Smooth muscle cell (in vitro differentiated cells): ENCODE results near the gene GAS2L2. TPM values are rescaled to one million over a fixed set of nuclear protein-coding genes. Genes with fewer than 3 reads are reported as not detected.
A peak's percentile ranks its signal among the peaks of the same experiment; 100 is the strongest.

ENCODE experiments used
- DNase-seq: peaks from one replicate; lab custom pipeline; 2025; ENCODE audit not compliant: unreplicated experiment; lab: John Stamatoyannopoulos, UW
- H2AFZ ChIP-seq: fragments of 200-600 bp; sonication (generic); 2 replicates; pipeline ENCODE4 v1.6.0; 2016; ENCODE audit warnings: antibody characterized with exemption, low read depth, mild to moderate bottlenecking
- H3F3A ChIP-seq: fragments of 200-600 bp; sonication (generic); 2 replicates; pipeline ENCODE4 v1.6.0; 2017; ENCODE audit warnings: antibody characterized with exemption, low read depth
- H3K27ac ChIP-seq: fragments of 200-600 bp; sonication (generic); 2 replicates; pipeline ENCODE4 v1.5.1; 2016; ENCODE audit warnings: low read depth, mild to moderate bottlenecking
- H3K27me3 ChIP-seq: fragments of 200-600 bp; sonication (generic); 2 replicates; pipeline ENCODE4 v1.6.1; 2016; ENCODE audit warnings: low read depth, mild to moderate bottlenecking
- H3K36me3 ChIP-seq: fragments of 200-600 bp; sonication (generic); 2 replicates; pipeline ENCODE4 v1.5.1; 2016; ENCODE audit warnings: low read depth
- H3K4me1 ChIP-seq: fragments of 200-600 bp; sonication (generic); 2 replicates; pipeline ENCODE4 v1.5.1; 2016; ENCODE audit warnings: low read depth
- H3K4me2 ChIP-seq: fragments of 200-600 bp; sonication (generic); 2 replicates; pipeline ENCODE4 v1.6.0; 2016; ENCODE audit warnings: mild to moderate bottlenecking
- H3K4me3 ChIP-seq: fragments of 200-600 bp; sonication (generic); 2 replicates; pipeline ENCODE4 v1.5.1; 2016; ENCODE audit warnings: mild to moderate bottlenecking
- H3K79me2 ChIP-seq: fragments of 200-600 bp; sonication (generic); 2 replicates; pipeline ENCODE4 v1.6.0; 2016; ENCODE audit warnings: low read depth, mild to moderate bottlenecking
- H3K9ac ChIP-seq: fragments of 200-600 bp; sonication (generic); 2 replicates; pipeline ENCODE4 v1.6.0; 2016; ENCODE audit warnings: low read depth
- H3K9me3 ChIP-seq: fragments of 200-600 bp; sonication (generic); replicated peaks from 2 replicates; pipeline ENCODE4 v1.5.1; 2016; ENCODE audit warnings: low read depth
- H4K20me1 ChIP-seq: fragments of 200-600 bp; sonication (generic); 2 replicates; pipeline ENCODE4 v1.6.0; 2016; ENCODE audit warnings: low read depth
- WGBS: methylation state at CpG from one replicate; pipeline ENCODE4 v1.1.7; 2016; ENCODE audit warnings: low lambda C conversion rate; 5-methylcytosine and 5-hydroxymethylcytosine counted together
- polyA plus RNA-seq: library from polyadenylated mRNA; unstranded; fragments of >200 nt; fragmentation: Nextera tagmentation; extraction: Ambion mirVana; gene quantifications from 2 replicates; pipeline ENCODE4 v1.2.1, GENCODE V29; 2016
- total RNA-seq: library from RNA; depleted of rRNA; stranded (reverse); fragments of >200 nt; gene quantifications from 2 replicates; pipeline ENCODE4 v1.2.3, GENCODE V29; 2014
- TF ChIP-seq, protein P1 (sequence below): fragments of 200-600 bp; sonication (generic); IDR thresholded peaks from 2 replicates; pipeline ENCODE4 v1.5.1; 2017; ENCODE audit warnings: borderline replicate concordance, mild to moderate bottlenecking, antibody characterized with exemption; ENCODE audit not compliant: insufficient read depth, poor library complexity, severe bottlenecking

GAS2L2 gene
- total and polyA plus RNA-seq, 2 experiments from 2014 or later = not detected

DNA sequence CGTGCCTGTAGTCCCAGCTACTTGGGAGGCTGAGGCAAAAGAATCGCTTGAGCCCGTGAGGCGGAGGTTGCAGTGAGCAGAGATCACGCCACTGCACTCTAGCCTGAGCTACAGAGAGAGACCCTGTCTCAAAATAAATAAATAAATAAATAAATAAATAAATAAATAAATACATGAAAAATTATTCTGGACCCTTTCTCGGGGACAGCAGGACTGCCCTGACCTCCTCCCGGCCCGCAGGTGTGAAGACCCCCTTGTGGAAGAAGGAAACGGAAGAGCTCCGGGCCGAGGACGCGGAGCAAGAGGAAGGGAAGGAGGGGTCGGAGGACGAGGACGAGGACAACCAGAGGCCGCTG lies 10.7 kb upstream of the GAS2L2 start:
- TF ChIP-seq, protein P1, sequence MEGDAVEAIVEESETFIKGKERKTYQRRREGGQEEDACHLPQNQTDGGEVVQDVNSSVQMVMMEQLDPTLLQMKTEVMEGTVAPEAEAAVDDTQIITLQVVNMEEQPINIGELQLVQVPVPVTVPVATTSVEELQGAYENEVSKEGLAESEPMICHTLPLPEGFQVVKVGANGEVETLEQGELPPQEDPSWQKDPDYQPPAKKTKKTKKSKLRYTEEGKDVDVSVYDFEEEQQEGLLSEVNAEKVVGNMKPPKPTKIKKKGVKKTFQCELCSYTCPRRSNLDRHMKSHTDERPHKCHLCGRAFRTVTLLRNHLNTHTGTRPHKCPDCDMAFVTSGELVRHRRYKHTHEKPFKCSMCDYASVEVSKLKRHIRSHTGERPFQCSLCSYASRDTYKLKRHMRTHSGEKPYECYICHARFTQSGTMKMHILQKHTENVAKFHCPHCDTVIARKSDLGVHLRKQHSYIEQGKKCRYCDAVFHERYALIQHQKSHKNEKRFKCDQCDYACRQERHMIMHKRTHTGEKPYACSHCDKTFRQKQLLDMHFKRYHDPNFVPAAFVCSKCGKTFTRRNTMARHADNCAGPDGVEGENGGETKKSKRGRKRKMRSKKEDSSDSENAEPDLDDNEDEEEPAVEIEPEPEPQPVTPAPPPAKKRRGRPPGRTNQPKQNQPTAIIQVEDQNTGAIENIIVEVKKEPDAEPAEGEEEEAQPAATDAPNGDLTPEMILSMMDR = no peak
- 40% methylated on average over 17 of the region's 17 CpGs for WGBS
- Histone ChIP-seq H3K27ac (no peak overlapping the region), H3K9ac (no peak overlapping the region), H3K27me3 (no peaks in the 10 kb centered on the region), H3K4me3 (peak overlapping the region; percentile 57), H4K20me1 (no peaks in the 10 kb centered on the region), H3K79me2 (no peaks in the 10 kb centered on the region), H3K9me3 (no peaks in the 10 kb centered on the region), H2AFZ (peak overlapping the region; percentile 69), H3K4me2 (peak overlapping the region; percentile 92), H3K4me1 (peaks cover 5% of the 10 kb centered on the region), H3K36me3 (no peaks in the 10 kb centered on the region), H3F3A (peaks cover 8% of the 10 kb centered on the region)
- DNase-seq = no peak

DNA sequence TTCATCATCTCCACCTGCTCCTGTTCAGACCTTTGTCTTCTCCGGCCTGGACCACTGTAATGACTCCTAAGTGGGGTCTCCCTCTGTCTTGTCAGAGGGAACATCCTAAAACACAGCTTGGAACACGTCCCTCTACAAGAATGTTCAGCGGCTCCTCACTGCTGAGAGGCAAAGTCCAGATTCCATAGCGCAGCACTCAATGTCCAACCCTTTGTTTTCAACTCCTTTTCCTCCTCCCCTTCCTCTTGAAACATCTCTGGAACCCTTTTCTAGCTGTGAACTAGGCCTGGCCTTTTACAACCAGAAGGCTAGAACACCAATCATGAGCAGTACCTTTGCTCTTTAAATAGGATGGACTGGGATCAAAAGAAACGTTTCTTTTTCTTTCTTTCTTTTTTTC lies 8.6 kb upstream of the GAS2L2 start:
- no peak overlapping the region for H3K4me2 ChIP-seq
- H4K20me1 ChIP-seq = no peaks in the 10 kb centered on the region
- no peak overlapping the region for H3K9ac ChIP-seq
- 88% methylated on average over 5 of the region's 5 CpGs for WGBS
- no peaks in the 10 kb centered on the region for H3K79me2 ChIP-seq
- H3K27me3 ChIP-seq = no peaks in the 10 kb centered on the region
- no peak overlapping the region for H3K4me3 ChIP-seq
- no peaks in the 10 kb centered on the region for H3K9me3 ChIP-seq
- H3K36me3 ChIP-seq = no peaks in the 10 kb centered on the region
- H3F3A ChIP-seq = peaks cover 8% of the 10 kb centered on the region
- H3K4me1 ChIP-seq = peaks cover 5% of the 10 kb centered on the region
- TF ChIP-seq, protein P1 = no peak
- no peak overlapping the region for H3K27ac ChIP-seq
- no peak overlapping the region for H2AFZ ChIP-seq
- no peak for DNase-seq

DNA sequence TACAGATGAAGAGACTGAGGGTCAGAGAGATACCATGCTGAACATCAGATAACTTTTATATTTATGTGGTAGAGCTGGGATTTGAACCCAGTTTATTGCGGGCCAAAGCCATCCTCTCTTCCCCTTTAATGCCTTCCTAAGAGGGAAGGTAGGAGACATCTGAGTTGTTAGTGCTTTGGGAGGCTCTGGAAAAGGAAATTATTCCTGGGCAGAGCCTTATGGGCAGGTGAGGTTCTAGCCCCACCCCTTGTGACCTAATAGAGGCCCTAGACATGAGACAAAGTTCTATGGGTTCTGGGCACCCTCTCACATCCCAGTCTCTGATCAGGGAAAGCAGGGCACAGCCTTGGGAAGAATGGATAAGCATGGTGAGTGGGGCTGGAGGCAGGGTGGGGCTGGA lies 7.5 kb upstream of the GAS2L2 start, which contains the start of gene C17orf50:
TSS of gene C17orf50 (plus strand) at position 301 of the 400 bp plus-strand sequence. CDS start at position 356, 55 bp downstream.
- DNase-seq = no peak
- Histone ChIP-seq H2AFZ (no peak within 1 kb of the TSS), H3K4me1 (peaks cover 5% of the 10 kb centered on the region), H3K9me3 (no peaks in the 10 kb centered on the region), H3K27ac (no peak within 1 kb of the TSS), H3K36me3 (no peaks in the 10 kb centered on the region), H3K79me2 (no peaks in the 10 kb centered on the region), H3K4me2 (no peak within 1 kb of the TSS), H3K4me3 (no peak within 1 kb of the TSS), H3K9ac (no peak within 1 kb of the TSS), H4K20me1 (no peaks in the 10 kb centered on the region), H3K27me3 (no peaks in the 10 kb centered on the region), H3F3A (peaks cover 8% of the 10 kb centered on the region)
- WGBS = 67% methylated on average over 1 of the region's 1 CpG
- TF ChIP-seq, protein P1 = no peak

DNA sequence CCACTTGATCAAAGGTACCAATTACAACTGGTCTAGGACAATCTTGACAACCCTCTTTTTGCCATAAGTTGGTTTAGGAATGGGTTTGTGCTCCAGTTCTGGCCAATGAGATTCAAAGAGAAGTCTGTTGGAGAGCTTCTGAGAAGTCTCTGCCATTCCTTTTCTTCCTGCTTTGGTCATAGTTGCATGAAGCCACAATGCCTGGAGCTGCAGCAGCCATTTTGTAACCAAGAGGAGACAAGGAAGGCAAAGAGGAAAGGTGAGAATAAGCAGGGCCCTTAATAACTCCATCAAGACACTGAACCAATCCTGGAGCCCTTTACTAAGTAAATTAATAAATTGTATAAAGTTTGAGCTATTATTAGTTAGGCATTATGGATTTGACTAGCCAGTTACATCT lies 4.2 kb upstream of the GAS2L2 start:
- no peak overlapping the region for H3K4me2 ChIP-seq
- no peaks in the 10 kb centered on the region for H3K4me1 ChIP-seq
- no peaks in the 10 kb centered on the region for H3F3A ChIP-seq
- DNase-seq = no peak
- H4K20me1 ChIP-seq = no peaks in the 10 kb centered on the region
- TF ChIP-seq, protein P1 = no peak
- no peak overlapping the region for H3K4me3 ChIP-seq
- H3K27ac ChIP-seq = no peak overlapping the region
- H3K79me2 ChIP-seq = no peaks in the 10 kb centered on the region
- H3K36me3 ChIP-seq = no peaks in the 10 kb centered on the region
- H3K27me3 ChIP-seq = no peaks in the 10 kb centered on the region
- no peak overlapping the region for H3K9ac ChIP-seq
- no peaks in the 10 kb centered on the region for H3K9me3 ChIP-seq
- H2AFZ ChIP-seq = no peak overlapping the region
